SK-N-MC (cell line): ENCODE results near the gene DNMBP.

ENCODE experiments used
- EZH2 ChIP-seq: fragments of 200-600 bp; sonication (generic); IDR thresholded peaks from one replicate; pipeline ENCODE4 v1.6.1; 2017; ENCODE audit warnings: antibody characterized with exemption
- FOXP2 ChIP-seq: optimal IDR thresholded peaks from 2 replicates; pipeline ENCODE3; 2011; ENCODE audit warnings: mild to moderate bottlenecking, moderate library complexity; ENCODE audit not compliant: insufficient read depth; ENCODE audit errors: extremely low read length, control extremely low read depth
- POLR2AphosphoS5 ChIP-seq: IDR thresholded peaks from 2 replicates; pipeline ENCODE4 v1.6.1; 2012; ENCODE audit warnings: mild to moderate bottlenecking, low read depth, low read length, borderline replicate concordance

DNA sequence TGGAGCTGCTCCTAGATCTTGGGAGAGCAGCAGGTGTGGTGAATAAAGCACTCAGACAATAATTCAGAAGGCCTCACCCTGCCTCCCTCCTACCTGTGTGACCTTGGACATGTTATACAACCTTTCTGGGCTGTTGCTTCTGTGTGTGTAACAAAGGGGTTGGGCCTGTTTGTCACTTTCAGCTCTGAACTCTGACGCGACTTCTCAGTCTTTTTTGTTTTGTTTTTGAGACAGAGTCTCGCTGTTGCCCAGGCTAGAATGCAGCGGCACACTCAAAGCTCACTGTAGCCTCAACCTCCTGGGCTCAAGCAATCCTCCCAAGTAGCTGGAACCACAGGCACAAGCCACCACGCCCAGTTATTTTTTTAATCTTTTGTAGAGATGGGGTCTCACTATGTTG lies 89.3 kb downstream of the DNMBP start:
- no peak for TF ChIP-seq POLR2AphosphoS5
- TF ChIP-seq EZH2, result no peak
- TF ChIP-seq FOXP2, result no peak
